Thyroid gland (tissue), 4 donors: ENCODE measurements around the gene CCNQ. TPM values are rescaled to one million over a fixed set of nuclear protein-coding genes. Genes with fewer than 3 reads are reported as not detected.

Experiments
- DNase-seq, 2 donors: peaks; one replicate each; pipeline ENCODE4 v3.0.0-alpha.2; 2019
- H3K27ac ChIP-seq, 3 donors: fragments of 200-600 bp; sonication (generic); 1 replicate in 2 of 3; 2 replicates in 1 of 3; pipeline ENCODE4 v1.5.1; 2016 to 2019; ENCODE audit warnings: mild to moderate bottlenecking in 1 of 3, moderate library complexity in 1 of 3
- H3K27me3 ChIP-seq: fragments of 200-600 bp; sonication (generic); one replicate; pipeline ENCODE4 v1.5.1; 2019
- H3K36me3 ChIP-seq, 2 donors: fragments of 200-600 bp; sonication (generic); one replicate each; pipeline ENCODE4 v1.5.1; 2016 to 2019
- H3K4me1 ChIP-seq, 2 donors: fragments of 200-600 bp; sonication (generic); one replicate each; pipeline ENCODE4 v1.5.1; 2017 to 2019
- H3K4me3 ChIP-seq, 3 donors: fragments of 200-600 bp; sonication (generic); replicated peaks in 1 of 3; 1 replicate in 2 of 3; 2 replicates in 1 of 3; pipeline ENCODE4 v1.5.1; 2016; ENCODE audit warnings: mild to moderate bottlenecking in 1 of 3
- H3K9me3 ChIP-seq: fragments of 200-600 bp; sonication (generic); one replicate; pipeline ENCODE4 v1.5.1; 2017
- CTCF ChIP-seq, 6 experiments: fragments of 200-600 bp in 3 of 6; fragments of 450-650 bp in 3 of 6; sonication (generic) in 3 of 6; IDR thresholded peaks; one replicate each; pipeline ENCODE4 v1.5.1; 2016 to 2019; ENCODE audit warnings: antibody characterized with exemption in 6 of 6, mild to moderate bottlenecking in 2 of 6, inconsistent platforms in 1 of 6, moderate library complexity in 1 of 6
- POLR2A ChIP-seq, 2 donors: fragments of 450-650 bp; IDR thresholded peaks; one replicate each; pipeline ENCODE4 v1.6.1; 2017; ENCODE audit warnings: antibody characterized with exemption in 2 of 2, mild to moderate bottlenecking in 2 of 2, moderate library complexity in 1 of 2
- WGBS, 2 donors: methylation state at CpG; one replicate each; pipeline ENCODE4 v1.1.5; 2017; 5-methylcytosine and 5-hydroxymethylcytosine counted together
- intact Hi-C: fragments of 100-400 bp; cut with DNase I; formaldehyde crosslinking; loops from one replicate; pipeline ENCODE4 v1.15.1; 2023
- total RNA-seq, 4 donors: library from RNA; depleted of rRNA; stranded (reverse); fragments of >200 nt; gene quantifications; one replicate each; pipeline ENCODE4 v1.2.3, GENCODE V29; 2016

Gene CCNQ
- total RNA-seq, 4 donors from 2014 or later: 22.0 to 43.3 (median 33.0) TPM

GRCh38 chrX:153539171-153539978 is 59.6 kb downstream of the CCNQ start:
- 100% methylated on average over 1 of the region's 31 CpGs; no CpG with 5 or more reads in 1 of the 2 donors for WGBS, 2 donors
- intact Hi-C loops: loop anchor here (10.0 kb wide), 1 partner anchor 415 kb away; no protein-coding TSS in a partner anchor

GRCh38 chrX:153538424-153538823 is 60.5 kb downstream of the CCNQ start:
- Histone ChIP-seq H3K27ac (no peak overlapping the region), H3K4me3 (no peak overlapping the region), H3K27me3 (no peaks in the 10 kb centered on the region), H3K36me3 (no peaks in the 10 kb centered on the region), H3K4me1 (no peaks in the 10 kb centered on the region), H3K9me3 (no peaks in the 10 kb centered on the region)
- DNase-seq: no peak
- WGBS, 2 donors: 74% methylated on average over 5 of the region's 17 CpGs; no CpG with 5 or more reads in 1 of the 2 donors
- intact Hi-C loops: loop anchor here (10.0 kb wide), 1 partner anchor 416 kb away; no protein-coding TSS in a partner anchor
- TF ChIP-seq CTCF (IDR thresholded peaks at IDR 0.05) (no peak), POLR2A (IDR thresholded peaks at IDR 0.05) (no peak)

More at GRCh38 chrX:153539171-153539978, 59.6 kb downstream of the CCNQ start:
- Histone ChIP-seq H3K27me3 (no peaks in the 10 kb centered on the region), H3K36me3 (no peaks in the 10 kb centered on the region), H3K9me3 (no peaks in the 10 kb centered on the region), H3K27ac (no peak overlapping the region), H3K4me3 (no peak overlapping the region), H3K4me1 (no peaks in the 10 kb centered on the region)
- peak; percentile 56 to 59 for DNase-seq
- peak; percentile 53 to 78 (median 62) for TF ChIP-seq CTCF (IDR thresholded peaks at IDR 0.05)
- TF ChIP-seq POLR2A (IDR thresholded peaks at IDR 0.05): no peak

Other genes starting within 250 kb of the CCNQ start
- not detected for gene PNMA6E, start 197.8 kb downstream of the CCNQ start, total RNA-seq
- gene ZFP92, start 187.7 kb downstream of the CCNQ start, total RNA-seq: 1 to 10 TPM; 1.1 to 1.8 (median 1.4) TPM
- 1 to 10 TPM in 2 of 4 donors, under 1 TPM in 1, not detected in 1; 0.40 to 8.9 (median 3.2) TPM for gene TREX2, start 153.1 kb downstream of the CCNQ start, total RNA-seq
- gene HAUS7, start 128.6 kb downstream of the CCNQ start, total RNA-seq: 10 to 100 TPM; 20.7 to 46.8 (median 27.7) TPM
- gene BGN, start 104.2 kb downstream of the CCNQ start, total RNA-seq: 10 to 100 TPM; 51.0 to 84.0 (median 68.6) TPM
- not detected for gene ATP2B3, start 81.5 kb downstream of the CCNQ start, total RNA-seq
- not detected for gene DUSP9, start 48.1 kb upstream of the CCNQ start, total RNA-seq
- under 1 TPM in 1 of 4 donors, not detected in 3; 0.83 TPM for gene PNCK, start 74.7 kb upstream of the CCNQ start, total RNA-seq
- 1 to 10 TPM; 4.0 to 8.0 (median 6.1) TPM for gene SLC6A8, start 88.8 kb upstream of the CCNQ start, total RNA-seq
- 100 to 1,000 TPM; 170 to 228 (median 185) TPM for gene BCAP31, start 125.2 kb upstream of the CCNQ start, total RNA-seq
- gene ABCD1, start 125.7 kb upstream of the CCNQ start, total RNA-seq: 10 to 100 TPM in 1 of 4 donors, 1 to 10 TPM in 3; 7.0 to 11.8 (median 8.9) TPM
- gene PLXNB3, start 165.1 kb upstream of the CCNQ start, total RNA-seq: 1 to 10 TPM in 3 of 4 donors, under 1 TPM in 1; 0.67 to 2.0 (median 1.1) TPM
- gene SRPK3, start 181.9 kb upstream of the CCNQ start, total RNA-seq: under 1 TPM in 1 of 4 donors, not detected in 3; 0.22 TPM
- gene IDH3G, start 195.2 kb upstream of the CCNQ start, total RNA-seq: 100 to 1,000 TPM in 3 of 4 donors, 10 to 100 TPM in 1; 77.7 to 148 (median 115) TPM
- gene SSR4, start 195.5 kb upstream of the CCNQ start, total RNA-seq: 100 to 1,000 TPM; 177 to 359 (median 279) TPM
- 1 to 10 TPM; 3.2 to 7.0 (median 4.5) TPM for gene PDZD4, start 231.4 kb upstream of the CCNQ start, total RNA-seq